Measurements from ENCODE around the gene ATP6V1E1. TPM values are rescaled to one million over a fixed set of nuclear protein-coding genes. Genes with fewer than 3 reads are reported as not detected.

ATP6V1E1 gene
- total RNA-seq, 2 experiments from 2014 or later: 74.5 to 75.5 TPM

- H3K27me3 Mint-ChIP-seq (ENCODE audit: low read depth): no peaks in the 10 kb centered on the region
- CTCF ChIA-PET: interaction anchor here (0.6 kb wide), 1 partner anchor 61 kb away, joined by 4 read pairs; no protein-coding TSS in a partner anchor
- peaks cover 7% of the 10 kb centered on the region for H3K4me1 Mint-ChIP-seq (ENCODE audit: low read depth)
- H3K9me3 Mint-ChIP-seq: no peaks in the 10 kb centered on the region
- peaks cover 3% of the 10 kb centered on the region for H3K36me3 Mint-ChIP-seq (ENCODE audit: low read depth)
- intact Hi-C loops (cut with micrococcal nuclease): no loop called here
- no peak overlapping the region for H3K27ac Mint-ChIP-seq
- no peak for DNase-seq
- H3K4me3 Mint-ChIP-seq: no peak overlapping the region
Measured at GRCh38 chr22:17631076-17631565, 2.6 kb upstream of the ATP6V1E1 start.

GRCh38 chr22:17629641-17630040, 1.1 kb upstream of the ATP6V1E1 start:
- Mint-ChIP-seq H3K9me3 (no peaks in the 10 kb centered on the region), H3K4me3 (peak overlapping the region; percentile 26), H3K27ac (no peak overlapping the region), H3K27me3 (ENCODE audit: low read depth) (no peaks in the 10 kb centered on the region), H3K36me3 (ENCODE audit: low read depth) (peaks cover 3% of the 10 kb centered on the region), H3K4me1 (ENCODE audit: low read depth) (peaks cover 19% of the 10 kb centered on the region)
- CTCF ChIA-PET: no interaction called here
- intact Hi-C loops (cut with micrococcal nuclease): loop anchor here (2.0 to 5.0 kb wide), 4 partner anchors 78 to 471 kb away; partner anchors contain the start of genes BID, HDHD5 and PEX26
- DNase-seq: no peak

GRCh38 chr22:17629173-17629489, 582 bp upstream of the ATP6V1E1 start:
- intact Hi-C loops (cut with micrococcal nuclease): loop anchor here (2.0 to 5.0 kb wide), 4 partner anchors 78 to 470 kb away; partner anchors contain the start of genes BID, HDHD5 and PEX26
- H3K36me3 Mint-ChIP-seq (ENCODE audit: low read depth): peaks cover 3% of the 10 kb centered on the region
- H3K4me1 Mint-ChIP-seq (ENCODE audit: low read depth): peaks cover 21% of the 10 kb centered on the region
- CTCF ChIA-PET: no interaction called here
- H3K27ac Mint-ChIP-seq: peak overlapping the region; percentile 92
- H3K27me3 Mint-ChIP-seq (ENCODE audit: low read depth): no peaks in the 10 kb centered on the region
- peak overlapping the region; percentile 98 for H3K4me3 Mint-ChIP-seq
- DNase-seq: no peak
- no peaks in the 10 kb centered on the region for H3K9me3 Mint-ChIP-seq

GRCh38 chr22:17627961-17628405, 566 bp downstream of the ATP6V1E1 start:
- Mint-ChIP-seq H3K27ac (peak overlapping the region; percentile 92), H3K4me3 (peak overlapping the region; percentile 98), H3K27me3 (ENCODE audit: low read depth) (no peaks in the 10 kb centered on the region), H3K9me3 (no peaks in the 10 kb centered on the region), H3K4me1 (ENCODE audit: low read depth) (peaks cover 26% of the 10 kb centered on the region), H3K36me3 (ENCODE audit: low read depth) (peaks cover 5% of the 10 kb centered on the region)
- CTCF ChIA-PET: no interaction called here
- intact Hi-C loops (cut with micrococcal nuclease): loop anchor here (1.0 to 5.0 kb wide), 5 partner anchors 10 to 469 kb away; partner anchors contain the start of genes BCL2L13, BID, HDHD5 and PEX26
- DNase-seq: no peak

- intact Hi-C loops (cut with micrococcal nuclease): no loop called here
- no peak for DNase-seq
- CTCF ChIA-PET: no interaction called here
- no peak overlapping the region for H3K4me3 Mint-ChIP-seq
- H3K9me3 Mint-ChIP-seq: no peaks in the 10 kb centered on the region
- peaks cover 14% of the 10 kb centered on the region for H3K36me3 Mint-ChIP-seq (ENCODE audit: low read depth)
- H3K27ac Mint-ChIP-seq: no peak overlapping the region
- no peaks in the 10 kb centered on the region for H3K4me1 Mint-ChIP-seq (ENCODE audit: low read depth)
- no peaks in the 10 kb centered on the region for H3K27me3 Mint-ChIP-seq (ENCODE audit: low read depth)
Measured at GRCh38 chr22:17613280-17613679, 15.3 kb downstream of the ATP6V1E1 start.

GRCh38 chr22:17612057-17612456, 16.5 kb downstream of the ATP6V1E1 start:
- peaks cover 13% of the 10 kb centered on the region for H3K36me3 Mint-ChIP-seq (ENCODE audit: low read depth)
- H3K27ac Mint-ChIP-seq: no peak overlapping the region
- CTCF ChIA-PET: no interaction called here
- no peaks in the 10 kb centered on the region for H3K9me3 Mint-ChIP-seq
- DNase-seq: no peak
- H3K4me1 Mint-ChIP-seq (ENCODE audit: low read depth): no peaks in the 10 kb centered on the region
- intact Hi-C loops (cut with micrococcal nuclease): no loop called here
- no peak overlapping the region for H3K4me3 Mint-ChIP-seq
- no peaks in the 10 kb centered on the region for H3K27me3 Mint-ChIP-seq (ENCODE audit: low read depth)

GRCh38 chr22:17607891-17608521, 20.5 kb downstream of the ATP6V1E1 start:
- H3K4me3 Mint-ChIP-seq: no peak overlapping the region
- CTCF ChIA-PET: no interaction called here
- H3K9me3 Mint-ChIP-seq: no peaks in the 10 kb centered on the region
- H3K27ac Mint-ChIP-seq: no peak overlapping the region
- H3K27me3 Mint-ChIP-seq (ENCODE audit: low read depth): no peaks in the 10 kb centered on the region
- intact Hi-C loops (cut with micrococcal nuclease): no loop called here
- peaks cover 3% of the 10 kb centered on the region for H3K4me1 Mint-ChIP-seq (ENCODE audit: low read depth)
- no peak for DNase-seq
- H3K36me3 Mint-ChIP-seq (ENCODE audit: low read depth): peaks cover 12% of the 10 kb centered on the region

GRCh38 chr22:17606496-17606895, 22.1 kb downstream of the ATP6V1E1 start:
- no peak for DNase-seq
- intact Hi-C loops (cut with micrococcal nuclease): no loop called here
- H3K4me3 Mint-ChIP-seq: no peak overlapping the region
- CTCF ChIA-PET: no interaction called here
- H3K9me3 Mint-ChIP-seq: no peaks in the 10 kb centered on the region
- peaks cover 3% of the 10 kb centered on the region for H3K4me1 Mint-ChIP-seq (ENCODE audit: low read depth)
- no peak overlapping the region for H3K27ac Mint-ChIP-seq
- peaks cover 5% of the 10 kb centered on the region for H3K36me3 Mint-ChIP-seq (ENCODE audit: low read depth)
- no peaks in the 10 kb centered on the region for H3K27me3 Mint-ChIP-seq (ENCODE audit: low read depth)

- peaks cover 11% of the 10 kb centered on the region for H3K36me3 Mint-ChIP-seq (ENCODE audit: low read depth)
- no peak overlapping the region for H3K27ac Mint-ChIP-seq
- CTCF ChIA-PET: no interaction called here
Measured at GRCh38 chr22:17603668-17604067, 24.9 kb downstream of the ATP6V1E1 start.

GRCh38 chr22:17601031-17601430, 27.5 kb downstream of the ATP6V1E1 start:
- Mint-ChIP-seq H3K36me3 (ENCODE audit: low read depth) (peaks cover 30% of the 10 kb centered on the region), H3K4me3 (no peak overlapping the region), H3K27me3 (ENCODE audit: low read depth) (no peaks in the 10 kb centered on the region), H3K27ac (peak overlapping the region; percentile 41), H3K4me1 (ENCODE audit: low read depth) (peaks cover 1% of the 10 kb centered on the region), H3K9me3 (no peaks in the 10 kb centered on the region)
- intact Hi-C loops (cut with micrococcal nuclease): no loop called here
- CTCF ChIA-PET: no interaction called here
- no peak for DNase-seq

More at GRCh38 chr22:17603668-17604067, 24.9 kb downstream of the ATP6V1E1 start:
- DNase-seq: no peak
- H3K4me3 Mint-ChIP-seq: no peak overlapping the region
- H3K4me1 Mint-ChIP-seq (ENCODE audit: low read depth): peaks cover 3% of the 10 kb centered on the region
- H3K9me3 Mint-ChIP-seq: no peaks in the 10 kb centered on the region
- intact Hi-C loops (cut with micrococcal nuclease): no loop called here
- no peaks in the 10 kb centered on the region for H3K27me3 Mint-ChIP-seq (ENCODE audit: low read depth)

- CTCF ChIA-PET: no interaction called here
Measured at GRCh38 chr22:17598318-17598717, 30.2 kb downstream of the ATP6V1E1 start.

GRCh38 chr22:17597217-17597616, 31.3 kb downstream of the ATP6V1E1 start:
- Mint-ChIP-seq H3K27me3 (ENCODE audit: low read depth) (no peaks in the 10 kb centered on the region), H3K27ac (no peak overlapping the region), H3K4me3 (no peak overlapping the region), H3K36me3 (ENCODE audit: low read depth) (peaks cover 43% of the 10 kb centered on the region), H3K9me3 (no peaks in the 10 kb centered on the region), H3K4me1 (ENCODE audit: low read depth) (no peaks in the 10 kb centered on the region)
- DNase-seq: no peak
- intact Hi-C loops (cut with micrococcal nuclease): no loop called here
- CTCF ChIA-PET: interaction anchor here (0.7 kb wide), 1 partner anchor 74 kb away, joined by 3 read pairs; no protein-coding TSS in a partner anchor

More at GRCh38 chr22:17598318-17598717, 30.2 kb downstream of the ATP6V1E1 start:
- no peaks in the 10 kb centered on the region for H3K4me1 Mint-ChIP-seq (ENCODE audit: low read depth)
- no peak overlapping the region for H3K4me3 Mint-ChIP-seq
- H3K27me3 Mint-ChIP-seq (ENCODE audit: low read depth): no peaks in the 10 kb centered on the region
- intact Hi-C loops (cut with micrococcal nuclease): no loop called here
- DNase-seq: no peak
- peaks cover 40% of the 10 kb centered on the region for H3K36me3 Mint-ChIP-seq (ENCODE audit: low read depth)
- H3K9me3 Mint-ChIP-seq: no peaks in the 10 kb centered on the region
- H3K27ac Mint-ChIP-seq: no peak overlapping the region

- H3K27ac Mint-ChIP-seq: no peak overlapping the region
- no peak for DNase-seq
- no peaks in the 10 kb centered on the region for H3K9me3 Mint-ChIP-seq
- intact Hi-C loops (cut with micrococcal nuclease): no loop called here
- CTCF ChIA-PET: no interaction called here
- no peak overlapping the region for H3K4me3 Mint-ChIP-seq
- peaks cover 49% of the 10 kb centered on the region for H3K36me3 Mint-ChIP-seq (ENCODE audit: low read depth)
- H3K4me1 Mint-ChIP-seq (ENCODE audit: low read depth): no peaks in the 10 kb centered on the region
- H3K27me3 Mint-ChIP-seq (ENCODE audit: low read depth): no peaks in the 10 kb centered on the region
Measured at GRCh38 chr22:17596226-17596625, 32.3 kb downstream of the ATP6V1E1 start.
